K562 (cell line): Measurements from ENCODE around the gene H3-3A. TPM values are rescaled to one million over a fixed set of nuclear protein-coding genes. Genes with fewer than 3 reads are reported as not detected.

Experiments used
- ADNP ChIP-seq: fragments of 200-800 bp; sonication (Bioruptor generic); IDR thresholded peaks from 2 replicates; pipeline ENCODE4 v1.6.1; 2016; ENCODE audit warnings: missing genetic modification characterization, missing compliant biosample characterization
- BMI1 ChIP-seq: fragments of 150-350 bp; IDR thresholded peaks from 2 replicates; pipeline ENCODE4 v1.6.1; 2014; ENCODE audit warnings: low read length
- CUX1 ChIP-seq: fragments of 200-800 bp; sonication (Bioruptor generic); IDR thresholded peaks from 2 replicates; pipeline ENCODE4 v1.6.1; 2016; ENCODE audit warnings: missing genetic modification characterization, missing compliant biosample characterization
- EP400 ChIP-seq: fragments of 450-650 bp; IDR thresholded peaks from 2 replicates; pipeline ENCODE4 v1.6.1; 2017; ENCODE audit warnings: antibody characterized with exemption, mild to moderate bottlenecking, moderate library complexity
- KAT8 ChIP-seq: fragments of 450-650 bp; IDR thresholded peaks from 2 replicates; pipeline ENCODE4 v1.6.1; 2016; ENCODE audit warnings: low read depth, mild to moderate bottlenecking
- POLR2AphosphoS5 ChIP-seq: IDR thresholded peaks from 2 replicates; pipeline ENCODE4 v1.6.1; 2011; ENCODE audit warnings: mild to moderate bottlenecking, low read depth, low read length, moderate library complexity; ENCODE audit not compliant: control insufficient read depth, insufficient read depth
- ZBTB9 ChIP-seq: fragments of 450-650 bp; formaldehyde crosslinking; IDR thresholded peaks from 2 replicates; pipeline ENCODE4 v1.4.0; 2020; ENCODE audit warnings: mild to moderate bottlenecking, moderate library complexity
- ZNF740 ChIP-seq, 3 experiments: fragments of 200-800 bp in 1 of 3; sonication (Bioruptor generic) in 1 of 3; sonication (generic) in 1 of 3; formaldehyde crosslinking in 1 of 3; IDR thresholded peaks; 2 replicates each; pipeline versions ENCODE4 v1.6.1 to v1.8.0; 2016 to 2022; ENCODE audit warnings: mild to moderate bottlenecking in 2 of 3, missing compliant biosample characterization in 2 of 3, missing genetic modification characterization in 2 of 3, missing genetic modification reagents in 1 of 3
- ZNF77 ChIP-seq: fragments of 250-450 bp; sonication (Bioruptor Pico); IDR thresholded peaks from 2 replicates; pipeline ENCODE4 v1.5.0; 2020
- polyA plus RNA-seq, 8 experiments: library from polyadenylated mRNA; depleted of rRNA in 4 of 8; stranded (reverse) in 5 of 8; unstranded in 3 of 8; fragments of >200 nt; fragmentation: Nextera tagmentation in 2 of 8; fragmentation: Illumina TruSeq in 1 of 8; extraction: Ambion mirVana in 2 of 8; extraction: Trizol in 1 of 8; gene quantifications; 2 replicates each; pipeline versions ENCODE4 v1.2.1 to v1.2.3, GENCODE V29; 2011 to 2014; ENCODE audit warnings: inconsistent platforms in 1 of 8, missing spikeins in 1 of 8
- total RNA-seq, 7 experiments: library from RNA; depleted of rRNA in 6 of 7; stranded (reverse); fragments of >200 nt in 6 of 7; fragmentation: Illumina TruSeq in 2 of 7; extraction: Trizol in 2 of 7; gene quantifications; 2 replicates each; pipeline versions ENCODE4 v1.2.1 to v1.2.3, GENCODE V29; 2011 to 2021; ENCODE audit warnings: low replicate concordance in 1 of 7

H3-3A gene
- total and polyA plus RNA-seq, 9 of the 15 experiments (the other 6 are each of a cell fraction or from before 2014, with no cell fraction given), result 426 to 1,083 (median 591) TPM

- TF ChIP-seq ZNF740 (CRISPR knock-in tag; IDR thresholded peaks at IDR 0.05) (no peak), ZNF740 (tag; IDR thresholded peaks at IDR 0.05) (no peak), ZNF77 (CRISPR knock-in tag) (no peak), CUX1 (CRISPR knock-in tag) (0 out of 2 replicates have a peak, but pooled peaks have one; percentile 53), ZBTB9 (CRISPR knock-in tag) (0 out of 2 replicates have a peak, but pooled peaks have one; percentile 8), ADNP (no peak), EP400 (no peak), KAT8 (no peak), BMI1 (no peak), POLR2AphosphoS5 (peak; percentile 52; the same call in 1 of the 2 replicates)
- TF ChIP-seq, all 486 proteins: peak for 44
Observed at GRCh38 chr1:226109829-226110248, 47.3 kb downstream of the H3-3A start (continued).
